GM20431 (cell line): ENCODE data around the gene SMPD4.
"Not testable (repeated sequence)": the region's sequence is repeated elsewhere in the genome, so short reads cannot be mapped to it uniquely, and the experiment has no call there.

Source experiments
- in situ Hi-C: fragments of 300-500 bp; cut with MseI, MboI; formaldehyde crosslinking; loops from one replicate; pipeline ENCODE4 v1.15.0; 2020; ENCODE audit warnings: low sequenced_read_pairs; ENCODE audit not compliant: unreplicated experiment

Gene SMPD4

DNA sequence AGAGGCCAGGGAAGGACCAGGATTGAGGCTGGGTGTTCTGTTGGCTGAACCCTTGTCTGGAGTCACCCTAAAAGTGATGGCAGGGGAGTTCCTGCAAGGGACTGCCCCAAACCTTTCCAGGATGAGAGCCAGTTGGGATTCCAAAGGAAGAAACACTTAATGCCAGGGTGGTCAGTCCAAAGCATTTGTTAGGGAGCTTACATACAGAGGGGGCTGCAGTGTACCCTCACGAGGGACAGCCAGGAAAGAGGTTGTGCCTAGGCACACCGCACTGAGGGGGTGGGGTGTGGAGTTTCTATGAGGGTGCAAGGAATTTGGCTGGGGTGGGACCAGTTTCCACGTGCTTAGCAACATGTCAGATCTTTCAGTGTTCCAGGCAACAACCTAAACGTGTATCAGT lies 7.6 kb upstream of the SMPD4 start:
- in situ Hi-C loops = loop anchor here (25.0 kb wide), 1 partner anchor 148 kb away; the partner anchor contains the start of gene IMP4

- in situ Hi-C loops = loop anchor here (25.0 kb wide), 1 partner anchor 149 kb away; the partner anchor contains the start of gene IMP4
These were observed 6.7 kb upstream of the SMPD4 start for GRCh38 chr2:130187859-130188792.

- in situ Hi-C loops = loop anchor here (25.0 kb wide), 1 partner anchor 150 kb away; the partner anchor contains the start of gene IMP4
These were observed 5.9 kb upstream of the SMPD4 start for GRCh38 chr2:130187268-130187667.

DNA sequence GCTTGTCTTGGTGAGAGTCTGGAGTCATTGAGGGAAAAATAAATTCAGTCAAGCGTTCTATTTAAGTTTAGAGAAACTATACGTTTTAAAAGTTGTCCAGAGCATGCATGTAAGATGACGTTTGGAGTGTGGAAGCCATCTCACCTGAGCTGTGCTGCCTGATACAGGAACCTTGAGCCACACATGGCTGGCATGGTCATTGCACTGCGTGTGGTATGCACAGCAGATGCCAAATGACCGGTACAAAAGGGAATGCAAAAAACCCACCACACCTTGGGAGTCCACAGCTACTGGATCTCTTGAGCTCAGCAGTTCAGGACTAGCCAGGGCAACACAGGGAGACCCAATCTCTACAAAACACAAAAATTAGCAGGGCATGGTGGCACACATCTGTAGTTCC lies 5.0 kb upstream of the SMPD4 start:
- in situ Hi-C loops = loop anchor here (25.0 kb wide), 1 partner anchor 151 kb away; the partner anchor contains the start of gene IMP4

- in situ Hi-C loops = loop anchor here (25.0 kb wide), 1 partner anchor 151 kb away; the partner anchor contains the start of gene IMP4
These were observed 4.5 kb upstream of the SMPD4 start for GRCh38 chr2:130185896-130186295.

DNA sequence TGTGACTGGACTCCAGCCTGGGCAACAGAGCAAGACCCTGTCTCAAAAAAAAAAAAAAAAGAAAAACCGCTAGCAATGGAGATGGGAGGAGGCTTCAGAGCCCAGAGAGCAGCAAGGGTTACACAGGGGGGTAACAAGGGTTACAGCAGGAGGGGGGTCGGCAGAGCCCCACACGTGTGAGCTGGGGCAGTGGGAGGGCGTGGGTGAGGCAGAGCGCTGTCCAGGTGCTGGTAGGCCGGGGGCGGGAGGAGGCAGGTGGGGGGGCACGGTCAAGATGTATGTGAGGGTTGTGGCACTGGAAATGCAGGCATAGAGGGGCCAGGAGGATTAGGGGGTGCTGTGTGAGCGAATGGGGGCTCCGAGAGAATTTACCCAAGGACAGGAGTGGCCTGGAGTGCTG lies 4.0 kb upstream of the SMPD4 start:
- in situ Hi-C loops = loop anchor here (25.0 kb wide), 1 partner anchor 152 kb away; the partner anchor contains the start of gene IMP4

GRCh38 chr2:130183512-130184373 lies 2.3 kb upstream of the SMPD4 start:
- in situ Hi-C loops = loop anchor here (25.0 kb wide), 1 partner anchor 154 kb away; the partner anchor contains the start of gene IMP4

DNA sequence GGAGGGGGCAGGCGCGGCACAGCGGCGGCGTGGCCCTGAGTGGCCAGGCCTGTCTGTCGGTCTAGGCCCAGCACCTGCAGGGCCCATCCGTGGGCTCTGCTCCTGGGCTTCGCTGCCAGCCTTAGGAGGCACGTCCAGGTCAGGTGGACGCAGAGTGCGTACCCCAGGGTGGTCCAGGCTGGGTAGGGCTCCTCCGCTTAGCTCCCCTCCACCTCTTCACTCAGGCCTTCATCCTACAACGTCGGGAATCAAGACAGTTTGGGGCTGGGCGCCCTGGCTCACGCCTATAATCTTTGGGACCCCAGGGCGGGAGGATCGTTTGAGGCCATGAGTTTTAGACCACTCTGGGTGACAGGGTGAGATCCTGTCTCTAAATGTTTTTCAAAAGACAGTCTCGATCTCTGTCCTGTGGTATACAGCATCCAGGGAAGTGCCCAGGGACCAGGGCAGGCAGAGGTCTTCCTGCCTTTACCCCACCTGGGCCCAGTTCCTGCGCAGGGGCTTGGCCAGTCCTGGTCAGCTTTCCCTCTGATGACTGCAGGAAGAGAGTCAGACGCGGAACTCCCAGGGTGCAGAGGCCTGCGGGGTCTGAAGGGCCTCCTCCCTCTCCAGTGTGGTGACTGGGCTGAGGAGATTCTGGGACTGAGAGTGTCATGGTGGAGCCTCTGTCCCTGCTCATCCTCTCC lies 1.6 kb upstream of the SMPD4 start:
- in situ Hi-C loops = loop anchor here (25.0 kb wide), 1 partner anchor 154 kb away; the partner anchor contains the start of gene IMP4

- in situ Hi-C loops = loop anchor here (25.0 kb wide), 1 partner anchor 155 kb away; the partner anchor contains the start of gene IMP4
These were observed 679 bp upstream of the SMPD4 start, which contains the start of gene MZT2B for GRCh38 chr2:130181880-130182682. Gene MZT2B (plus strand): TSS chr2:130182262. CDS start chr2:130182283, 21 bp downstream.

- in situ Hi-C loops = loop anchor here (25.0 kb wide), 1 partner anchor 157 kb away; the partner anchor contains the start of gene IMP4
These were observed 738 bp downstream of the SMPD4 start for GRCh38 chr2:130180404-130181324.

- in situ Hi-C loops = loop anchor here (25.0 kb wide), 1 partner anchor 162 kb away; the partner anchor contains the start of gene IMP4
These were observed 6.5 kb downstream of the SMPD4 start for GRCh38 chr2:130174866-130175265.

- in situ Hi-C loops = no loop called here
These were observed 11.5 kb downstream of the SMPD4 start for GRCh38 chr2:130169896-130170295.

- in situ Hi-C loops = not testable (repeated sequence)
These were observed 12.2 kb downstream of the SMPD4 start for GRCh38 chr2:130169163-130169562.

- in situ Hi-C loops = not testable (repeated sequence)
These were observed 14.8 kb downstream of the SMPD4 start for GRCh38 chr2:130166611-130167010.

- in situ Hi-C loops = no loop called here
These were observed 15.9 kb downstream of the SMPD4 start for GRCh38 chr2:130165293-130166016.

DNA sequence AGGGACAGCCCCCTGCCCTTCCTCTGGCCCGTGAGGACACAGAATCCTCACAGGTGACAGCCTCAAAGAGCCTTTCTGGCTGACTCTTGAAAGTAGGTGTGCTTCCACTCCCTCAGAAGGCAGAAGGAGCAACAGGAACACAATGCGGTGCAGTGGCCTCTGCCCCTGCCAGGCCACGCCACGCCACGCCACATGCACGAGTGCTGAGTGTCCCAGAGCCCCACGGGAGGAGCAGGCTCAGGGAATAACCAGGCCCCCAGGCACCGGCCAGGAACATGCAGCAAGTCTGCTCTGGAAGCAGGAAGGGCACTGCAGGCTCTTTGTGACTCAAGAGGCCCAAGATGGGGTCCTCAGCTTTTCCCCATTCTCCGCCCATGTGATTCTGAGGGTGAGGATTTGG lies 18.4 kb downstream of the SMPD4 start:
- in situ Hi-C loops = no loop called here

DNA sequence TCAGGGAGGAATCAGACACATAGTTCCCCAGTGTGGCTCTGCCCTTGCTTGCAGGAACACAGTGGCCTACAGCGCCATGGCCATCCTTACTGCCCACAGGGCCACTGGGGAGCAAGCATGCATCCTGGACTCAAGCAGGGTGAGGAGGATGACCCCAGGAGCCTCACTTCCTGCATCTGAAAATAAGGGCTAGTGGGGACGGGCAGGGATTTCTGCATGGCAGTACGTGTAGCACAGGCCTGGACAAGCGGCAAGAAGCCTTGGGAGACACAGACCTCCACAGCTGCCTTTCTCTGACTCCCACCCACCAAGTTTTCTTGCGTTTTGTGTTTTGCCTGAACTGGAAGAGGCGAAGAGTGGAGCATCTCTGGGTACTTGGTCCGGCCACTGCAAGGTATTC lies 18.9 kb downstream of the SMPD4 start:
- in situ Hi-C loops = not testable (repeated sequence)
